GM15510 (cell line): ENCODE measurements around the gene GRIK2.

Experiments used
- POLR2A ChIP-seq: IDR thresholded peaks from 3 replicates; pipeline ENCODE4 v1.6.1; 2011; ENCODE audit warnings: borderline replicate concordance; ENCODE audit not compliant: insufficient read length; ENCODE audit errors: extremely low read depth

The GRIK2 gene

DNA sequence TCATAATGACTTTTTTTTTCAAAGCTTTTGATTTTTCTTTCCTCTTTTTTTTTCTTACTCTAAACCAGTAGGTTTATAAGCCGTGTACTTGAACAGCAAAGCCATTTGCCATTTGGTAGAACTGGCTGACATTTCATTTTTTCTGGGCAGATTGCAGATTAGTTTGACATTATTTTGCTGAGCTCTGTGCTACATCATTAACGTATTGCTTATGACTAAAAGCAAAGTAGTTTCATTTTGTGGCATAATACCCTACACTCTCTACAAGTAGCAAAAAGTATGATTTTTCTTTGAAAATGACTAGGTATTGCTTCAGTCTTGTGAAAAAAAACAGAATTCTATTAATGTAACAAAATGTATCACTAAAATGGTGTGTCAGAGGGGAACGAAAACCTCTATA is 141.3 kb downstream of the GRIK2 start:
- TF ChIP-seq POLR2A: no peak

DNA sequence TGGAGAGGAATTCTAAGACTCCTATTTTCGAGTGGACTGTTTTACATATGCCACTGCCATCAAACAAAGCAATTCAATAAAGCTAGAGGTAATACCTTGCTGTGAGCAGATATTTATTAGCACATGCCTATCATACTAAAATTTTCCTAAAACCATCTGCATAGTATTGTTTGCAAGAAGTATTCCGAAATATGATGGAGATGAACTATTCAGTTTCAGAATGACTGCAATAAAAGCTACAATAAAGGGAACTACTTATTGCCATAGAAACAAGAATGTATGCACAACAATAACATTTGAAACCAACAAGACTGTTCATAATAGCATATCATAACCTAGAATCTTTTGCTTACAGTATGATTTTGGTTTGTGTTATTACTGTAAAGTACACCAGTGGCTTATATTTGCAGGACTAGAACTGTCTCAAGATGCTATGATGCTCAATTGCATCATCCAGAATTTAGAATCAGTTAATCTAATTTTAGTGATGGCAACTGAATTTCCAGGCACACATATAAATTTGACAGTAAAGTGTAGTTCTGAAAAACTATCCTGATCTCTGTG is 144.3 kb downstream of the GRIK2 start:
- TF ChIP-seq POLR2A: no peak

DNA sequence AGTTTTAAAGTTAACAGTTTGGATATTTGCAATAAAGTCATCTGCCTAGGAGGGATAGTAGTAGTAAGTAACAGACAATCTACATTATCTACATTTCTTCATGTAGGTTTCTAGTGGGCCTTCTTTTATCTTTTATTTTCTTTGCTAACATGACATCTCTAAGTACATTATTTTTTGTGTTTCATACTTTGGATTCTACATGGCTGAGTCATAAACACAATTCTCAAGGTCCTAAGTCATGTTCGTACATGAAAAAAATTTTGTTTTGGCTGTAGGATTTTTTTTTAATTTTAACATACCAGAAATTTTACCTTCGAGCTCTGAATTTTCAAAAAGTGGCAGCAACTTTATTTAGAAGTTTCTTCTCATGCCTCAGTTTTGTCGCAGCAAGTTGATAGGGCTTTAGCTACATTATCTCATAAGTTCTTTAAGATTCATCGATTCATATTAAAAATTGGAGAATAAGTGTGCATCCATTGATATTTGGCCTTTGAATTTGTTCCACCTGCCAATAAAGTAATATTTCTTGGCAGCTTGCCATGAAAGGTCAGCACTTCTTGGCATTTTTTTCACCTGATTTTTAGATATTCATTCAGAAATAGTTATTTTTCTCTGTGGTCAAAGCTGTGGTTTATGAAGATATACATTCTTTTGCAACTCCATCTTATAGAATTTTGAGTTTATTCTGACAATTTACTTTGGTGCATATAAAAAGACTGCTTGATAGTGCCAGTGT is 146.2 kb downstream of the GRIK2 start:
- no peak for TF ChIP-seq POLR2A

DNA sequence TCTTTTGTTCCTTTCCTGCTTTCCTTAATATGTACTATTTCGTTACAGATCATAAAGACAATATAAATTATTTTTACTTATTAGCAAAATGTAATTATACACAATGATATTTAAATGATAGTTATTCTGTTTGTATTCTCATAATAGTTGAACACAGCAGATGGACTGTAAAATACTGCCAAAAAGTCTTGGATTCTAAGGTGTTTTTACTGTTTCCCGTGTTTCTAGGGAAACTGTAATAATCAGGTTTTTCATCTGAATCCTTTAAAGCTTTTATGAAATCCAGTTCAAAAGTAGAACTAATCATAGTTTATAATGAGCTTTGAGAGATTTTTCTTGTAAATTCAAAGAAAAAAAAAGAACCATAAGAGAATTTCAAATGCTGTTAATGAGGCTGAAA is 148.4 kb downstream of the GRIK2 start:
- TF ChIP-seq POLR2A: no peak

DNA sequence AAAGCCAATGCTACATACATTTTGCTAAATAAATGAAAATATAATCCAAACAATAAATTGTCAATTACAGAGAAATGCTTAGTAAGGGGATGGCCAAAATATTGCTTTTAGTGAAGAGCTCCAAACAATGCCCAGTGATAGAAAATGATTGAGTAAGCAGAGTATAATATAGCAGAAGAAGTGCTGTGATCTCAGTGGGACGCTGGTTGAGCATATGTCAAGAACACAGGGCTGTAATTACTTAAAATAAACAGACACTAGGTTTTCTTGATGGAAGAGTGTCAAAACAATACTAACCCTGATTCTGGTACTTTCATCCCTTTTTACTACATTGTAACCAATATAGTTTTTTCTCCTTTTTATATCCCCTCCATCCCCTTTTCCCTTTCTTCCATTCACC is 150.3 kb downstream of the GRIK2 start:
- no peak for TF ChIP-seq POLR2A

DNA sequence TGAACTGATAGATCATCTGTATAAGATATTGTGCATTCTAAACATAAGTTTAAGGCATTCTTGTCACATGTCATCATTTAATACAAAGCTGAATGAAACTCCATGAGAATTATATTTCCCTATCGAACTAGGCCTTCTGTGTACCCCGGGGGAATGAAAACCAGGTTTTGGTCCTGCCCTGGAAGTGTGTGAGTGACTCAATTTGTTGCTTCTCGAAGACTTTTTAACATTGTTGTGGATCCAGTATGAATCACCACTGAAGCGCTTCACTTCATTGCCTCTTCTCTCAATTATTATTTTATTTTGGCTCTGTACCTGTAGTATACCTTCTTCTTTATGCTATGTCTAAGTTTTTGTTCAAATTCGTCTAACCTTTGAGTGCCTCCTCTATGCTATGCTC is 150.8 kb downstream of the GRIK2 start:
- no peak for TF ChIP-seq POLR2A

DNA sequence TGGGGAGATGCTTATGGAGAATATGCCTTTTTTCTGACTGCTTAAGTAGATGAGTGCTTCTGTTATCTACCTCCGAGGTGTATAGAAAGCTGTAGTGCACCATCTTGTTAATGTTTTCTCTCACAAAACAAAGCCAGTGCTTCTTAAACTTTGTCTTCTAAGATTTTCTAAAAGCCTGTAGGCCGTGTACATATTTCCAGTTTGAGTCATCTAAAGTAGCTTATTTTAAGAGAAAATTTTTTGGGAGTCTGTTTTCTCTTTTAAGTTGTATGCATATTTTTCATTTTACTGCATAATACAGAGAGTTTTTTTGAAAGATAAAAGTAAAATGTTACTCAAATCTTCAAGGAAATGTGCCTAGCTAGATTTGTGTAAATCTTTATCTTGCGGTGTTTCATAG is 151.7 kb downstream of the GRIK2 start:
- no peak for TF ChIP-seq POLR2A

DNA sequence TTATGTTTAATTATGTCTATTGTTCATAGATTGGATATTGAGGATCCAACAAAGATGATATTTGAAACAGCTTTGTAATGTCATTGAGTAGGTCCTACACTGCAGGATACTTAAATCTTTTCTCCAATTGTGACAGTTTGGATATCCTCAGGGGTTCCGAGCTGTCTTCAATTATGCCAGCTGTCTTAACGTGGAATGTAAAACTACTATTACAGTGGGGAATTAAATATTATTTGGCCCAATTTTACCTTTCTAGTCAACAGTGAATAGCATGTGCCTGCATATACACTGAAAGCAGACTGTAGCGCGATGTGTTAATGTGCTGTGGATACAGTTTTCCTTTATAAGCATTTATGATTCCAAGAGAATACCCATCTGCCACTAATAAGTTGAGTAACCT is 156.9 kb downstream of the GRIK2 start:
- TF ChIP-seq POLR2A: no peak

DNA sequence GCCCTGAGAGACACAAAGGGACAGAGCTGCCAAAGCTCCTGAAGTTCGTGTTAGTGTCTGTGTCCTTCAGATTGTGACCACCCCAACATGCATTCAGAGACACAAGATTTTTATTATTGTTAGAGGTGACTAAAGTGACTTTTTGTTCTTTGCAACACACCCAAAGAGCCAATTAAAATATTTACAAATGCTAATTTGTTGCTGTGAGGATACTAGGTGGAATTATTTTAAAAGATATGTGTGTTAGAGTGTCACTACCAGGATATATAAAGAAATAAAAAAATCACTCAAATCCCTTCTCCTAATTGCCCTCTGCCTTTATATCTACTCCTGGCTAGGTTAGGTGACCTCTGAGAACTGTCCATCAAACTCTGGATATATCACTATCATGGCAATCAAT is 160.7 kb downstream of the GRIK2 start:
- TF ChIP-seq POLR2A: no peak

DNA sequence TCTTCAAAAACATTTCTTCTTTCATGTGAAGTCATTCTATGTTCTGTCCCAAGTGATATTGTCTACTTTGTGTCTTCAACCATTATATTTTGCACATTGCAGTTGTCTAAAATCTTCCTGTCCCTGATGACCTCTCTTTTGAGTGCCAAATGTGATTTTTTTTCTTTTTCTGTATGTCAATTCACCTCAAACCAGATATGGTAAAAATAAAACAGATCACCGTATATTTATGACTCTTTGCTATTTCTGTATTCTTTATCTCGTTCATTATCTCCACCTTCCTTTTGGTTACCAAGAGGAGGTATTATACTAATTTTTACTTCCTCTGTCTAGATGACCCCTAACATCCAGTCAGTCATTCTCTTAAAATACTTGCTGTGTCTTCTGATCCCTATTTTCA is 165.2 kb downstream of the GRIK2 start:
- TF ChIP-seq POLR2A: no peak

DNA sequence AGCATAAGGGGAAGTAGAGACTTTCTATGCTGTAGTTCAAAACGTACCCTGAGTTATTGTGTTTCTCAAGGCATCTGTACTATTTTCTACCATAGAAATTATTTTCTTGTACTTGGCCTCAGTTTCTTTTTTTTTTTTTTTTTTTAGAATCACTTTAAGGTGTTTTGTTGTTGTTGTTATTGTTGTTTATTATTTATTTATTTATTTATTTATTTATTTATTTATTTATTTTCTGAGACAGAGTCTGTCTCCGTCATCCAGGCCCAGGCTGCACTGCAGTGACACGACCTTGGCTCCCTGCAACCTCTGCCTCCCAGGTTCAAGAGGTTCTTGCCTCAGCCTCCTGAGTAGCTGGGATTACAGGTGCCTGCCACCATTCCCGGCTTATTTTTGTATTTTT is 179.1 kb downstream of the GRIK2 start:
- no peak for TF ChIP-seq POLR2A

DNA sequence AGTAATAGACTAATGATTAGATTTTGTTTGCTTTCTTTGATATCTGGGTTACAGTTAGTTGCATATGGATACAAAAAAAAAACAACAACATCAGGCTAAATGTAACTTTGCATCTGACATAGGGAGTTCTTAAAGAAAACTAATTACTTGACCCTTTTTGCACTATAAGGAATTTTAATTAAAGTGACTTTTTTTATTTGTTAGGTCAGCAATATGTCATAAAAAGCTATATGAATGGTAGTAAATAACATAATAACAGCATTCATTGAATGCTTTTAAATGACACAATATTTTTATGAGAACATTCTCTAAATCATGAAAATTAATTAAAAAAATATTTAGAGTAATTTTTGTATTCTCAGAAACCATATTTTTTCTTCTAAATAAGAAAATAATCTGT is 183.6 kb downstream of the GRIK2 start:
- no peak for TF ChIP-seq POLR2A

DNA sequence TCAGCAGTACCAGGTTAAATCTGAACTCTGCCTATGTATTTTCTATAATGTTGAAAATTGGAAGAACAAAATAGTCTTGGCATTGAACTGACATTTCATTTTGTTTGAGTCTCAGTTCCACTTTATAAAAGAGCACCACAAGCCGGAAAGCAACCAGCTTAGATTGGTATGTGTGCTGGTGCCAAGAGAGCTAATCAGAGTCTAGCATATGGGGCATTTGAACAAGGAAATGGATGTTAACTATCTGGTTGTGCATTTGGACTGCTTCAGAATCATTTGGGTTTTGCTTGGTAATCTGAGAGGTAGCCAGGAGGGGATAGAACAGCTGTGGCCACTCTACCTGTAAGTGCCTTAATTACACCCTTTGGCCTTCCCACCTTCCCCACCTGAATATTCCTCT is 184.8 kb downstream of the GRIK2 start:
- TF ChIP-seq POLR2A: no peak

DNA sequence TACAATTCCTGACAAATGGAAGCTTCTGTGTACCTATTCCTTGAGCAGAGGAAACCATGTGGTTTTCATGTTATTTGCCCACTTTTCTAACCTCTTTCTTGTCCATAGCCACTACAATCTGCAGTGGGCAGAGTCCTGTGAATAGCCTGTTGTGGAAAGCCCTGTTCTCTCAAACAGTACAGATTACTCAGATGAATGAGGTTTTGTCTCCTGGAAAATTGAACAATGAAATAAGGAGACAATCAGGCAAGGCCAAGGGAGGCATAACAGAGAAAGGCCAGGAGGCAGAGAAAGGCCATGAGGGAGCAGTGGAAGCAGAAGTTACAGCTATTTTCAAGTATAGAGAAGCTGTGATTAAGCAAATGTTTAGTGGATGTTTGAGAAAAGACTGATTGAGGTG is 189.3 kb downstream of the GRIK2 start:
- no peak for TF ChIP-seq POLR2A

DNA sequence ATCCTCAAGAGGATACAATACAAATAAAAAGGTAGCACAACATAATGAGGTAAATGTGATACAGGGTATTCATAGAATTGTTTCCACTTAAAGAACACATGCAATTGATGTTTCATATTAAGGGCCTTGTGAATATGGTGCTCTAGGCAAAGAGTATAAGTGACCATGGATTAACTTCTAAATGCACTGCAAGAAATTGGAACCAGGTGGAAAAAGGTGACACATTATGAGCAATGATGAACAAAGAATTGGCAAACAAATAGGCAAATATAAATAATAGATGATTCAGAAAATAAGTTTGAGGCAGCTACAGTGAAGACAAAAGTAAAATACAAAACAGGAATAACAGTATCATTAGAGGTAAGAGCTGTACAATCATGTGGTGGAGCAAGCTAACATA is 192.0 kb downstream of the GRIK2 start:
- TF ChIP-seq POLR2A: no peak

DNA sequence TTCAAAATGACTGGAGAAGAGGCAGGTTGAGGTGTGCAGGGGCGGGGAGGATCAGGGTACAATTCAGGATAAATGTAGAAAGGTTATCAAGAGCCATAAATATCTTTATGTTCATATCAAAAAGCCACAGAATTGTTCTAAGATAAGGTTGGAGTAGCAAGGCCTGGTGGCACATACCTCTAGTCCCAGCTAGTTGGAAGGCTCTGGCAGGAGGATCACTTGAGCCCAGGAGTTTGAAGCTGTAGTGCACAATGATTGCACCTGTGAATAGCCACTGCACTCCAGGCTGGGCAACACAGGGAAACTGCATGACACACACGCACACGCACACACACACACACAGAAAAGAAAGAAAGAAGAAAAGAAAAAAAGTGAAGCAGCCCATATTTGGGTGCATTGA is 194.8 kb downstream of the GRIK2 start:
- TF ChIP-seq POLR2A: no peak
